Subcutaneous abdominal adipose tissue (tissue), 5 donors: ENCODE data around the gene PDE4D.
"Not testable (repeated sequence)": the region's sequence is repeated elsewhere in the genome, so short reads cannot be mapped to it uniquely, and the experiment has no call there.

Experiments
- H3K27ac ChIP-seq: one replicate; pipeline ENCODE4 v1.7.0; 2013; ENCODE audit warnings: low read depth, mild to moderate bottlenecking, inconsistent platforms, low read length, moderate library complexity
- H3K27me3 ChIP-seq, 5 donors: one replicate each; pipeline ENCODE4 v1.7.0; 2013; ENCODE audit warnings: low read length in 5 of 5, inconsistent platforms in 1 of 5; ENCODE audit not compliant: control insufficient read depth in 5 of 5, insufficient read depth in 4 of 5
- H3K36me3 ChIP-seq, 5 donors: one replicate each; pipeline ENCODE4 v1.7.0; 2013; ENCODE audit warnings: low read length in 5 of 5; ENCODE audit not compliant: control insufficient read depth in 5 of 5, insufficient read depth in 5 of 5
- H3K4me1 ChIP-seq, 5 donors: one replicate each; pipeline ENCODE4 v1.7.0; 2013; ENCODE audit warnings: low read length in 5 of 5, mild to moderate bottlenecking in 3 of 5, moderate library complexity in 1 of 5; ENCODE audit not compliant: control insufficient read depth in 5 of 5, insufficient read depth in 5 of 5
- H3K4me3 ChIP-seq, 5 donors: one replicate each; pipeline ENCODE4 v1.7.0; 2013; ENCODE audit warnings: low read length in 5 of 5, low read depth in 1 of 5
- H3K9ac ChIP-seq, 5 donors: one replicate each; pipeline ENCODE4 v1.7.0; 2013; ENCODE audit warnings: low read length in 5 of 5, mild to moderate bottlenecking in 4 of 5, moderate library complexity in 3 of 5
- H3K9me3 ChIP-seq, 5 donors: one replicate each; pipeline ENCODE4 v1.7.0; 2013; ENCODE audit warnings: low read length in 5 of 5; ENCODE audit not compliant: control insufficient read depth in 5 of 5
- donor health status: healthy.
- donor health status: healthy.
- donor health status: healthy.
- donor health status: healthy.
- donor health status: healthy.

PDE4D gene

GRCh38 chr5:59390989-59391388 is 502.5 kb downstream of the PDE4D start:
- H3K27ac ChIP-seq, result no peak overlapping the region
- no peaks in the 10 kb centered on the region for H3K4me1 ChIP-seq
- no peak overlapping the region for H3K4me3 ChIP-seq
- no peaks in the 10 kb centered on the region for H3K9me3 ChIP-seq
- H3K36me3 ChIP-seq, result no peaks in the 10 kb centered on the region
- H3K27me3 ChIP-seq, result no peaks in the 10 kb centered on the region
- H3K9ac ChIP-seq, result no peak overlapping the region

DNA sequence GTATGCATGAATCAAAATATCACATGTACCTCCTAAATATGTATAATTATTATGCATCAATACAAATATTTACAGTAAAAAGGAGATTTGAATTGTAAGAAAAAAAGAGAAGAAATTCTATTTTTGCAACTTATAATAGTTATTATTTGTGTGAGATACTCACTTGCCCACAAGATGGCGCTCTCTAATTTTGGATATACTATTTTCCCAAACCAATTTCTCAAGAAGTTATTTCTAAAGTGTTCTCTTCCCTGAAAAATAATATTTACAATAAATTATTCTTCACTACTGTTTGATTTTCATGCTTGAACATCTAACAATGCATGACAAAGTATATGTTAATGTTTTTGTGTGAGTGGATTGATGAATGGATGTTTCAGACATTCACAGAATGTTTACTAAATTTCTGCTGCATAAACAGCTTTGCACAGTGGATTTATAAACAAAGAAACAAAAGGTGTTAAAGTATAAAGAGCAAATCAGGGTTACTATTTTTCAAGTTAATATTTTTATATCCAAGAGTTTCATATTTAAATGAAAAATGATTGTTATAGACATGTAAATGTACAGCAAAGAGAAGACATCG is 503.4 kb downstream of the PDE4D start:
- Histone ChIP-seq H3K4me1 (no peaks in the 10 kb centered on the region), H3K36me3 (no peaks in the 10 kb centered on the region), H3K9ac (no peak overlapping the region), H3K9me3 (no peaks in the 10 kb centered on the region), H3K4me3 (no peak overlapping the region), H3K27me3 (no peaks in the 10 kb centered on the region), H3K27ac (no peak overlapping the region)

DNA sequence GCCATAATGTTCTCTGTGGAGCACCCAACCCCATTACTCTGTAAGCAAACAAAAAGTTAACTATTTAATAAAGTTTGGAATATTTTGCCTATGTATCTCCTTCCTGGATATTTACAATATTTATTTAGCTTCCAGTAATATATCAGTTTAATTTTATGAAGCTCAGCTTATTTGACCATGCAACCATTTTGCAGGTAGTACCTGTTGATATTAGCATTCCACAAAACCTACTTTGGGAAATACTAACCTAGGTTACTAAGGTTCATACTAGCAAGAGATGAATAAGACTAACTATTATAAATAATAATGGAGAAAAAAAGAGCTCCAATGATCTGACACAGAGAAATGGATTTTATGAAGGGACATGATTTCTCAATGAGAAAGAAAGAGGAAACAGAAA is 506.4 kb downstream of the PDE4D start:
- H3K4me3 ChIP-seq, result no peak overlapping the region
- no peak overlapping the region for H3K9ac ChIP-seq
- H3K27ac ChIP-seq, result no peak overlapping the region
- no peaks in the 10 kb centered on the region for H3K27me3 ChIP-seq
- no peaks in the 10 kb centered on the region for H3K36me3 ChIP-seq
- H3K9me3 ChIP-seq, result no peaks in the 10 kb centered on the region
- no peaks in the 10 kb centered on the region for H3K4me1 ChIP-seq

DNA sequence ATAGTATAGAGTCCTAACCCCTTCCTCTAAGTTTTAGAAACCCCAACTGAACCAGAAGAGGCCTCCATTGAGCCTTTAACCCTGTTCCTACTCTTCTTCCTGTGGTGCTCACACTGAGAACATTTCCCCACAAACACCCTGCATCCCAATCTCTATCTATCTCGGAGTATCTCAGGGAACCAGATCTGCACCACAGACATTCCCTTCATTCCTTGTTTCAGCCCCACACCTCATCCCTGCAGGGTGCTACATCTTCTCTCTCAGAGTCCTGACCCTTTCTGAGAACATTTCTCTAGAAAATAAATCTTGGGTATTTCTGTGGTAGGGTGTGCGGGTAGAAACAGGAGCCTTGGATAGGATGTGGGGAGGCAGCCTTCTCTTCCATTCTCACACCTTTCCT is 507.8 kb downstream of the PDE4D start:
- no peak overlapping the region for H3K4me3 ChIP-seq
- H3K27me3 ChIP-seq, result no peaks in the 10 kb centered on the region
- H3K4me1 ChIP-seq, result no peaks in the 10 kb centered on the region
- H3K9ac ChIP-seq, result no peak overlapping the region
- no peaks in the 10 kb centered on the region for H3K9me3 ChIP-seq
- no peak overlapping the region for H3K27ac ChIP-seq
- H3K36me3 ChIP-seq, result no peaks in the 10 kb centered on the region

DNA sequence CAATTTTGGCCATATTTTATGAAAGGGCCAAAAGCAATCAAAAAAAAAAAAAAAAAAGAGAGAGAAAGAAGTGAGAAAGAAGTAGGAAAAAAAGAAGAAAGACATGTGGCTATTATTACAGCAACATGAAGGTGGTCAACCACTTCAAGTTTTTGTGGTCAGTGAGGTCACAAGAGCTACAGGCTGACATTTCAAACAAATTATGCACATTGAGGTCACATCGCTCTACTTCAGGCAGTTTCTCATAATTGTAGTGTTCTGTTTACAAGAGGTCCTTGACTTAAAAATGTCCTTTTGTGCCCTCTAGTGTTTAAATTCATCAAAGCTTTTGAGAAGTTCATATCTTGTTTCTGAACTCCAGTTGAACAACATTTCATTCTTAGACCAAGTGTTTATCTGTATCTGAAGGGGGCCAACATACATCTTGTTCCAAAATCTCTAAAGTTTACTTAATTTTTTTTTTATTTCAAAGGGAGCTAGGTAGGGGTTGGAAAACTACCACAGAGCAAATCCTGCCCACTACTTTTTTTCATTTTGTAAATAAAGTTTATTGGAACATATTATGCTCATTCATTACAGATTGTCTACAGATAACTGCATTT is 513.1 kb downstream of the PDE4D start:
- no peak overlapping the region for H3K27ac ChIP-seq
- no peak overlapping the region for H3K4me3 ChIP-seq
- H3K9ac ChIP-seq, result no peak overlapping the region
- H3K36me3 ChIP-seq, result no peaks in the 10 kb centered on the region
- no peaks in the 10 kb centered on the region for H3K27me3 ChIP-seq
- no peaks in the 10 kb centered on the region for H3K4me1 ChIP-seq
- no peaks in the 10 kb centered on the region for H3K9me3 ChIP-seq

DNA sequence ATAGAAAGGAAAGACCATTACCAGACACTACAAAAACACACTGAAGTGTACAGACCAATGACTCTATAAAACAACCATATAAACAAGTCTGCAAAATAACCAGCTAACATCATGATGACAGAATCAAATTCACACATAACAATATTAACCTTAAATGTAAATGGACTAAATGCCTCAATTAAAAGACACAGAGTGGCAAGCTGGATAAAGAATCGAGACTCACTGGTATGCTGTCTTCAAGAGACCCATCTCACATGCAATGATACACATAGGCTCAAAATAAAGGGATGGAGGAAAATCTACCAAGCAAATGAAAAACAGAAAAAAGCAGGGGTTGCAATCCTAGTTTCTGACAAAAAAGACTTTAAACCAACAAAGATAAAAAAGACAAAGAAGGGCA is 519.5 kb downstream of the PDE4D start:
- H3K4me3 ChIP-seq, H3K27me3 ChIP-seq, H3K9ac ChIP-seq, H3K4me1 ChIP-seq, H3K36me3 ChIP-seq, H3K27ac ChIP-seq: not testable (repeated sequence)
- H3K9me3 ChIP-seq, result peaks cover 0 to 11% (median 0%) of the 10 kb centered on the region in 5 donors

GRCh38 chr5:59371525-59372127 is 521.9 kb downstream of the PDE4D start:
- H3K9me3 ChIP-seq, result peaks cover 0 to 11% (median 0%) of the 10 kb centered on the region in 5 donors
- H3K4me3 ChIP-seq, result no peak overlapping the region
- no peaks in the 10 kb centered on the region for H3K36me3 ChIP-seq
- no peak overlapping the region for H3K9ac ChIP-seq
- H3K4me1 ChIP-seq, result no peaks in the 10 kb centered on the region
- H3K27ac ChIP-seq, result no peak overlapping the region
- no peaks in the 10 kb centered on the region for H3K27me3 ChIP-seq

- Histone ChIP-seq H3K36me3 (no peaks in the 10 kb centered on the region), H3K27ac (no peak overlapping the region), H3K4me1 (no peaks in the 10 kb centered on the region), H3K9ac (no peak overlapping the region), H3K9me3 (peaks cover 0 to 5% (median 0%) of the 10 kb centered on the region in 5 donors), H3K4me3 (no peak overlapping the region), H3K27me3 (no peaks in the 10 kb centered on the region)
Measured at GRCh38 chr5:59368951-59369350, 524.6 kb downstream of the PDE4D start.

DNA sequence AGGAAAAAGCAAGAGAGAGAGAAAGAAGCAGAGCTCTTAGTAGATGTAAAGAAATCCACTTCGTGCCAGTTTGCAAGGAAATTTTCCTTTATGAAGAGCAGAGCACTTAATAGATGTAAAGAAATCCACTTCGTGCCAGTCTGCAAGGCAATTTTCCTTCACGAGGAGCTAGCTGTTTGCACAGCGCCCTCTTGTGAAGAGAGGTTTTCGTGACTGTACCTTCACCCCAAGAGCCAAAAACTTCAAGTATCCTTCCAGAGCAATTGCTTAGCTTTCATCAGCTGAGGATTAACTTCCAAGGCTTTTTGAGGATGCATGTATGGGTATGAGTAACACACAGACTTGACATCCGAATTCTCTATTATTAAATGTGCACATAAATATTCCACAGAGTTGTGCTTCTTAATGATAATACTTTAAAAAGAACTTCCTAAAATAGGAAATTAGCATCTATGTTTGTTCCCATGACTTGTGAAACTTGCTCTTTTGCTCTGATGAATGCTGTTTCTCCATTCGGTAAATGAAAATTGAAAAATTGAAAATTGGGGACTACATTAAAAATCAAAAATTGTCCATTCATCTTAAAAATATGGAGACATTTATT is 525.6 kb downstream of the PDE4D start:
- no peaks in the 10 kb centered on the region for H3K4me1 ChIP-seq

GRCh38 chr5:59366784-59367183 is 526.7 kb downstream of the PDE4D start:
- Histone ChIP-seq H3K27me3 (no peaks in the 10 kb centered on the region), H3K4me1 (no peaks in the 10 kb centered on the region), H3K4me3 (no peak overlapping the region), H3K9ac (no peak overlapping the region), H3K36me3 (no peaks in the 10 kb centered on the region), H3K27ac (no peak overlapping the region), H3K9me3 (no peaks in the 10 kb centered on the region)

More for the DNA sequence above, 525.6 kb downstream of the PDE4D start:
- no peak overlapping the region for H3K27ac ChIP-seq
- no peak overlapping the region for H3K9ac ChIP-seq
- no peaks in the 10 kb centered on the region for H3K36me3 ChIP-seq
- no peak overlapping the region for H3K4me3 ChIP-seq
- H3K9me3 ChIP-seq, result no peaks in the 10 kb centered on the region
- no peaks in the 10 kb centered on the region for H3K27me3 ChIP-seq
